IMR-90 (cell line): Measurements from ENCODE around the gene SMCHD1. TPM values are rescaled to one million over a fixed set of nuclear protein-coding genes. Genes with fewer than 3 reads are reported as not detected.

Experiments
- ATAC-seq: fragments of 200-7000 bp; cut with Tn5 transposase; 2 replicates; pipeline ENCODE4 v1.9.1; 2020; ENCODE audit warnings: low read depth, mild to moderate bottlenecking, moderate library complexity
- BruUV-seq: library from RNA; stranded (reverse); fragments of 400-500 nt; replicated peaks from 2 replicates; lab custom pipeline; 2021; lab: Mats Ljungman, UMichigan
- CTCF ChIA-PET: fragments of 300-600 bp; formaldehyde crosslinking; extraction: SDS; loops from one replicate; lab custom pipeline; 2021; ENCODE audit warnings: antibody characterized with exemption; lab: Yijun Ruan, JAX
- POLR2A ChIA-PET: fragments of 300-600 bp; sonication (Branson Sonifier 250); formaldehyde crosslinking; loops from one replicate; lab custom pipeline; 2022; ENCODE audit warnings: antibody characterized with exemption; ENCODE audit not compliant: unreplicated experiment; lab: Charles Lee
- DNase-seq: peaks from one replicate; pipeline ENCODE4 v3.0.0; 2013
- H2AFZ ChIP-seq: replicated peaks from 2 replicates; pipeline ENCODE3; 2013; ENCODE audit warnings: low read length, mild to moderate bottlenecking; ENCODE audit not compliant: poor library complexity
- H2AK5ac ChIP-seq: 2 replicates; pipeline ENCODE4 v1.6.1; 2013; ENCODE audit warnings: low read depth, low read length, inconsistent platforms
- H2AK9ac ChIP-seq: replicated peaks from 2 replicates; pipeline ENCODE3; 2013; ENCODE audit warnings: mild to moderate bottlenecking, low read depth, low read length, moderate library complexity; ENCODE audit not compliant: poor library complexity
- H2BK120ac ChIP-seq: 2 replicates; pipeline ENCODE4 v1.6.1; 2013; ENCODE audit warnings: low read depth, low read length, inconsistent platforms
- H2BK15ac ChIP-seq: 3 replicates; pipeline ENCODE4 v1.6.1; 2013; ENCODE audit warnings: low read depth, low read length, inconsistent platforms
- H2BK20ac ChIP-seq: 2 replicates; pipeline ENCODE4 v1.6.1; 2013; ENCODE audit warnings: low read depth, mild to moderate bottlenecking, inconsistent platforms, low read length, moderate library complexity
- H2BK5ac ChIP-seq: 2 replicates; pipeline ENCODE4 v1.6.1; 2013; ENCODE audit warnings: mild to moderate bottlenecking, low read depth, low read length, inconsistent platforms; ENCODE audit not compliant: poor library complexity, severe bottlenecking
- H3K14ac ChIP-seq: replicated peaks from 2 replicates; pipeline ENCODE4 v1.6.1; 2013; ENCODE audit warnings: low read depth, low read length, inconsistent platforms
- H3K18ac ChIP-seq: 2 replicates; pipeline ENCODE4 v1.6.1; 2013; ENCODE audit warnings: low read depth, low read length, control low read depth
- H3K23ac ChIP-seq: 2 replicates; pipeline ENCODE4 v1.6.1; 2013; ENCODE audit warnings: low read depth, low read length, inconsistent platforms
- H3K27ac ChIP-seq: 2 replicates; pipeline ENCODE4 v1.5.1; 2013; ENCODE audit warnings: mild to moderate bottlenecking, control low read depth, low read length; ENCODE audit not compliant: insufficient read depth
- H3K27me3 ChIP-seq: 2 replicates; pipeline ENCODE4 v1.6.1; 2013; ENCODE audit warnings: low read length; ENCODE audit not compliant: control insufficient read depth, insufficient read depth
- H3K36me3 ChIP-seq: 2 replicates; pipeline ENCODE4 v1.6.1; 2013; ENCODE audit warnings: low read length, mixed read lengths; ENCODE audit not compliant: control insufficient read depth, insufficient read depth
- H3K4ac ChIP-seq: 2 replicates; pipeline ENCODE4 v1.6.1; 2013; ENCODE audit warnings: low read depth, low read length, inconsistent platforms
- H3K4me1 ChIP-seq: 2 replicates; pipeline ENCODE4 v1.6.1; 2013; ENCODE audit warnings: low read length, mixed read lengths; ENCODE audit not compliant: control insufficient read depth, insufficient read depth
- H3K4me2 ChIP-seq: 2 replicates; pipeline ENCODE4 v1.6.1; 2013; ENCODE audit warnings: low read depth, mild to moderate bottlenecking, control low read depth, low read length, moderate library complexity
- H3K4me3 ChIP-seq: 2 replicates; pipeline ENCODE4 v1.5.1; 2013; ENCODE audit warnings: low read depth, mild to moderate bottlenecking, control low read depth, low read length, moderate library complexity; ENCODE audit not compliant: insufficient read depth
- H3K56ac ChIP-seq: 2 replicates; pipeline ENCODE4 v1.6.1; 2013; ENCODE audit warnings: low read length, inconsistent platforms; ENCODE audit not compliant: insufficient read depth; ENCODE audit errors: extremely low read depth
- H3K79me1 ChIP-seq, 2 experiments: 2 replicates each; pipeline ENCODE4 v1.6.1; 2013; ENCODE audit warnings: low read length in 2 of 2, inconsistent platforms in 1 of 2, low read depth in 1 of 2
- H3K9ac ChIP-seq: 2 replicates; pipeline ENCODE4 v1.6.1; 2013; ENCODE audit warnings: low read depth, low read length, control low read depth
- H3K9me1 ChIP-seq: 2 replicates; pipeline ENCODE4 v1.6.1; 2013; ENCODE audit warnings: low read length, inconsistent platforms; ENCODE audit not compliant: insufficient read depth
- H3K9me3 ChIP-seq: 2 replicates; pipeline ENCODE4 v1.6.1; 2013; ENCODE audit warnings: low read length; ENCODE audit not compliant: control insufficient read depth, insufficient read depth
- H4K20me1 ChIP-seq: 2 replicates; pipeline ENCODE4 v1.6.1; 2013; ENCODE audit warnings: low read length, inconsistent platforms; ENCODE audit not compliant: insufficient read depth
- H4K5ac ChIP-seq: 2 replicates; pipeline ENCODE4 v1.6.1; 2013; ENCODE audit warnings: mild to moderate bottlenecking, low read depth, low read length, control low read depth
- H4K8ac ChIP-seq, 2 experiments: 2 replicates each; pipeline ENCODE4 v1.6.1; 2013; ENCODE audit warnings: low read depth in 2 of 2, low read length in 2 of 2, control low read depth in 1 of 2, inconsistent platforms in 1 of 2
- H4K91ac ChIP-seq: 2 replicates; pipeline ENCODE4 v1.6.1; 2013; ENCODE audit warnings: low read depth, low read length, inconsistent platforms; ENCODE audit not compliant: insufficient read depth
- BHLHE40 ChIP-seq: fragments of 150-350 bp; IDR thresholded peaks from 2 replicates; pipeline ENCODE4 v1.6.1; 2016; ENCODE audit warnings: mild to moderate bottlenecking, low read depth, low read length
- CEBPB ChIP-seq: IDR thresholded peaks from 2 replicates; pipeline ENCODE4 v1.6.1; 2012; ENCODE audit warnings: low read depth, low read length, improper control_type of control experiment
- CTCF ChIP-seq: conservative IDR thresholded peaks from 2 replicates; pipeline ENCODE4 v1.5.1; 2012; ENCODE audit warnings: mild to moderate bottlenecking, low read depth, low read length, improper control_type of control experiment
- FOS ChIP-seq: fragments of 150-350 bp; IDR thresholded peaks from 2 replicates; pipeline ENCODE4 v1.6.1; 2016; ENCODE audit warnings: low read depth, low read length
- MAFK ChIP-seq: IDR thresholded peaks from 2 replicates; pipeline ENCODE4 v1.6.1; 2012; ENCODE audit warnings: low read depth, low read length, improper control_type of control experiment
- MAZ ChIP-seq: IDR thresholded peaks from 2 replicates; pipeline ENCODE4 v1.6.1; 2012; ENCODE audit warnings: low read depth, mild to moderate bottlenecking, low read length, improper control_type of control experiment, moderate library complexity, borderline replicate concordance
- NFE2L2 ChIP-seq: fragments of 150-350 bp; IDR thresholded peaks from 2 replicates; pipeline ENCODE4 v1.6.1; 2016; ENCODE audit warnings: low read depth, mild to moderate bottlenecking, low read length
- POLR2A ChIP-seq: IDR thresholded peaks from 2 replicates; pipeline ENCODE4 v1.6.1; 2012; ENCODE audit warnings: mild to moderate bottlenecking, low read depth, low read length
- RAD21 ChIP-seq: IDR thresholded peaks from 2 replicates; pipeline ENCODE4 v1.6.1; 2012; ENCODE audit warnings: low read length, improper control_type of control experiment
- RCOR1 ChIP-seq: IDR thresholded peaks from 2 replicates; pipeline ENCODE4 v1.6.1; 2012; ENCODE audit warnings: mild to moderate bottlenecking, low read length, improper control_type of control experiment; ENCODE audit not compliant: insufficient replicate concordance
- RFX5 ChIP-seq: IDR thresholded peaks from 2 replicates; pipeline ENCODE4 v1.8.0; 2012; ENCODE audit warnings: low read depth, mild to moderate bottlenecking, low read length, moderate library complexity
- SMC3 ChIP-seq: fragments of 150-350 bp; IDR thresholded peaks from 2 replicates; pipeline ENCODE4 v1.6.1; 2016; ENCODE audit warnings: low read depth, mild to moderate bottlenecking, antibody characterized with exemption, low read length, moderate library complexity
- USF2 ChIP-seq: fragments of 150-350 bp; IDR thresholded peaks from 2 replicates; pipeline ENCODE4 v1.6.1; 2017; ENCODE audit warnings: mild to moderate bottlenecking, antibody characterized with exemption, low read length, low read depth
- WGBS, 2 experiments: methylation state at CpG; one replicate each; pipeline versions ENCODE4 v1.1.5 to v1.1.7; 2013; ENCODE audit warnings: missing lambda C conversion rate in 2 of 2; ENCODE audit not compliant: insufficient read length in 1 of 2; ENCODE audit errors: extremely low coverage in 2 of 2; 5-methylcytosine and 5-hydroxymethylcytosine counted together
- dilution Hi-C: fragments of 300-500 bp; cut with HindIII; formaldehyde crosslinking; loops from one replicate; pipeline ENCODE4 v1.14.3; 2018; ENCODE audit warnings: low sequenced_read_pairs; ENCODE audit not compliant: unreplicated experiment
- in situ Hi-C: fragments of 300-500 bp; cut with MboI; formaldehyde crosslinking; loops from 3 replicates; pipeline ENCODE4 v1.14.3; 2019; ENCODE audit warnings: low sequenced_read_pairs, inconsistent platforms, mixed read lengths
- intact Hi-C: fragments of 100-400 bp; cut with micrococcal nuclease; formaldehyde crosslinking; loops from 2 replicates; pipeline ENCODE4 v1.10.0; 2022
- polyA plus RNA-seq, 3 experiments: library from polyadenylated mRNA; depleted of rRNA; stranded (reverse); fragments of >200 nt; gene quantifications; 2 replicates each; pipeline ENCODE4 v1.2.3, GENCODE V29; 2012; ENCODE audit warnings: low replicate concordance in 1 of 3
- total RNA-seq: library from RNA; depleted of rRNA; stranded (reverse); fragments of >200 nt; gene quantifications from 2 replicates; pipeline ENCODE4 v1.2.3, GENCODE V29; 2012

The SMCHD1 gene
- total and polyA plus RNA-seq, 2 of the 4 experiments (the other 2 are of a cell fraction), result 14.8 to 47.3 TPM

DNA sequence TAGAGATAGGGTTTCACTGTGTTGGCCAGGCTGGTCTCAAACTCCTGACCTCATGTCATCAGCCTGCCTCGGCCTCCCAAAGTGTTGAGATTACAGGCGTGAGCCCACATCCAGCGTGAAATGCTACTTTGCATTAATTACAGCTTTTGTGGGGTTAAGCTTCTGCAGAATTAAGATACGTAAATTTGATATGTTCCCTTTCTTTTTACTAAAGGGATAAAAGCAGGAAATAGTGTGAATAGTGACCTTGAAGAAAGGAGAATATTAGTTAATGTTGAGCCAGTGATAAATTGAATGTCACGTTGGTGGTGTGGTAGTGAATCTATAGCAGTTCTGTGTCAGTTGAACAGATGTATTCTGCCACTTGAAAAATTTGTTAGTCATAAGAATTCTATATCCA, 16.9 kb downstream of the SMCHD1 start:
- Histone ChIP-seq H3K36me3 (peaks cover 32% of the 10 kb centered on the region), H3K14ac (no peak overlapping the region), H4K20me1 (peaks cover 9% of the 10 kb centered on the region; the same call in 1 of the 2 replicates), H3K23ac (no peak overlapping the region), H2BK5ac (no peak overlapping the region), H2AFZ (no peak overlapping the region), H4K91ac (no peak overlapping the region), H2AK9ac (no peak overlapping the region), H4K5ac (no peak overlapping the region), H3K9me1 (no peaks in the 10 kb centered on the region), H3K27me3 (no peaks in the 10 kb centered on the region), H3K56ac (no peak overlapping the region), H2AK5ac (no peak overlapping the region), H3K9me3 (no peaks in the 10 kb centered on the region), H3K4me1 (no peaks in the 10 kb centered on the region), H3K4me2 (no peak overlapping the region), H3K27ac (no peak overlapping the region), H4K8ac (no peak overlapping the region), H2BK120ac (no peak overlapping the region), H3K79me1 (peaks cover 27 to 37% of the 10 kb centered on the region in 2 experiments), H2BK20ac (no peak overlapping the region), H3K4ac (no peak overlapping the region), H3K4me3 (no peak overlapping the region), H3K9ac (no peak overlapping the region), H3K18ac (no peak overlapping the region), H2BK15ac (no peak overlapping the region)
- in situ Hi-C loops (no loop called here), intact Hi-C loops (no loop called here), dilution Hi-C loops (no loop called here)
- DNase-seq (no peak), ATAC-seq (no peak)
- ChIA-PET POLR2A (no interaction called here), CTCF (interaction anchor here (1.0 kb wide), 1 partner anchor 36 kb away, joined by 3 read pairs; no protein-coding TSS in a partner anchor)
- TF ChIP-seq USF2 (no peak), FOS (no peak), POLR2A (no peak), RFX5 (no peak), RCOR1 (no peak), MAFK (no peak), CTCF (no peak), SMC3 (no peak), NFE2L2 (no peak), MAZ (no peak), RAD21 (no peak), CEBPB (no peak), BHLHE40 (no peak)
- 100% methylated on average over 1 of the region's 5 CpGs; no CpG with 5 or more reads in 1 of the 2 experiments for WGBS, 2 experiments
- no TSS peak for BruUV-seq
